OCI-LY1 (cell line): Measurements from ENCODE around the gene LBH.

Experiments
- CTCF ChIP-seq: fragments of 200-600 bp; sonication (generic), shearing (Covaris generic); IDR thresholded peaks from 2 replicates; pipeline ENCODE4 v1.5.1; 2017; ENCODE audit warnings: mild to moderate bottlenecking, antibody characterized with exemption, low read length, moderate library complexity, mixed read lengths
- EZH2 ChIP-seq: fragments of 200-600 bp; sonication (generic), shearing (Covaris generic); IDR thresholded peaks from 2 replicates; pipeline ENCODE4 v1.8.0; 2017; ENCODE audit warnings: borderline replicate concordance, mixed run types, mild to moderate bottlenecking, antibody characterized with exemption, low read length, moderate library complexity, mixed read lengths

- TF ChIP-seq EZH2 (no peak), CTCF (no peak)
Measured at GRCh38 chr2:30203156-30203555, 28.2 kb upstream of the LBH start.
